Nephron progenitor cell (in vitro differentiated cells): Measurements from ENCODE around the gene TMEM272.

Experiments
- DNase-seq: peaks from one replicate; pipeline ENCODE4 v3.0.0; 2021
- H3K27ac Mint-ChIP-seq: 2 replicates; pipeline ENCODE4 v1.8.0; 2021; ENCODE audit warnings: mild to moderate bottlenecking, moderate library complexity, mixed read lengths
- H3K27me3 Mint-ChIP-seq: 2 replicates; pipeline ENCODE4 v1.8.0; 2021; ENCODE audit warnings: mild to moderate bottlenecking, low read depth, mixed read lengths; ENCODE audit not compliant: poor library complexity
- H3K36me3 Mint-ChIP-seq: 2 replicates; pipeline ENCODE4 v1.8.0; 2021; ENCODE audit warnings: low read depth, mixed read lengths
- H3K4me1 Mint-ChIP-seq: 2 replicates; pipeline ENCODE4 v1.8.0; 2021; ENCODE audit warnings: mixed read lengths
- H3K4me3 Mint-ChIP-seq: 2 replicates; pipeline ENCODE4 v1.8.0; 2021; ENCODE audit warnings: mild to moderate bottlenecking, moderate library complexity, mixed read lengths
- H3K9me3 Mint-ChIP-seq: 2 replicates; pipeline ENCODE4 v1.8.0; 2021; ENCODE audit warnings: mild to moderate bottlenecking, moderate library complexity, mixed read lengths
- CTCF ChIP-seq: fragments of 200-600 bp; sonication (generic); IDR thresholded peaks from 2 replicates; pipeline ENCODE4 v1.5.0; 2021; ENCODE audit warnings: antibody characterized with exemption

The TMEM272 gene

GRCh38 chr13:51777921-51778320 is 67.1 kb downstream of the TMEM272 start:
- Mint-ChIP-seq H3K27me3 (peaks cover 3% of the 10 kb centered on the region), H3K4me1 (peaks cover 12% of the 10 kb centered on the region), H3K36me3 (no peaks in the 10 kb centered on the region), H3K27ac (no peak overlapping the region), H3K4me3 (no peak overlapping the region), H3K9me3 (no peaks in the 10 kb centered on the region)
- no peak for TF ChIP-seq CTCF
- no peak for DNase-seq

DNA sequence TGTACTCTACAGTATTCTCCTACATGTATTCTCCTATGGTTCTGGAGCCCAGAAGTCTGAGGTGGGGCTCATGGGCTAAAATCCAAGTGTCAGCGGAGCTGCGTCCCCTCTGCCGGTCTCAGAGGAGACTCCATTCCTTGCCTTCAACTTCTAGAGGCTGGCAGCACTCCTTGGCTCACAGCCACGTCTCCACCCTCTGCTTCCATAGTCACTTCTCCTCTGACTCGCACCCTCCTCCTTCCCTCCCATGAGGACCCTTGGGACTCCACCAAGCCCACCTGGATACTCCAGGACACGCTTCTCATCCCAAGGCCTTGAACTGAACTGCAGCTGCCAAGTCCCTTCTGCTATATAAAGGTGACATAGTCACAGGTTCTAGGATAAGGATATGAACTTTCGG is 68.8 kb downstream of the TMEM272 start:
- TF ChIP-seq CTCF, result no peak
- H3K36me3 Mint-ChIP-seq, result no peaks in the 10 kb centered on the region
- H3K4me3 Mint-ChIP-seq, result no peak overlapping the region
- no peak overlapping the region for H3K27ac Mint-ChIP-seq
- H3K27me3 Mint-ChIP-seq, result peaks cover 3% of the 10 kb centered on the region
- no peaks in the 10 kb centered on the region for H3K9me3 Mint-ChIP-seq
- peaks cover 12% of the 10 kb centered on the region for H3K4me1 Mint-ChIP-seq
- DNase-seq, result no peak

- TF ChIP-seq CTCF, result no peak
Measured at GRCh38 chr13:51773515-51773914, 71.5 kb downstream of the TMEM272 start.

DNA sequence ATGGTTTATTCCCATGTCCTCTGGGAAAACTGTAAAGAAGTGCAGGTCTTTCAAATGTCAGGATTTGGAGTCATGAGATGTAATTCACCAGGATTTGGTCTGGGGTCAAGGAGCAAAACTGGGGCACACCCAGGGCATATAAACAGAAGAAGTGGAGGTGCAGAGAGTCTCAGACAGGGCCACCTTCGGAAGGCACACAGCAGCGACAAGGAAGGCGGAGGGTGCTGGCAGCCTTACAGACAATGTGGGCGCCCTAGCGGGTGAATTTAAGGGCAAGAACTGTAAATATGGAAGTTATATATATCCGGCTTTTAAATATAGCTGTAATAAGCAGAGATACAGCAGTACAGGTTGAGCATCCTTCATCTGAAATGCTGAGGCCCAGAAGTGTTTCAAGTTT is 72.2 kb downstream of the TMEM272 start:
- no peaks in the 10 kb centered on the region for H3K9me3 Mint-ChIP-seq
- H3K27ac Mint-ChIP-seq, result no peak overlapping the region
- no peak for TF ChIP-seq CTCF
- peaks cover 14% of the 10 kb centered on the region for H3K4me1 Mint-ChIP-seq
- no peak overlapping the region for H3K4me3 Mint-ChIP-seq
- DNase-seq, result no peak
- H3K27me3 Mint-ChIP-seq, result peaks cover 3% of the 10 kb centered on the region
- H3K36me3 Mint-ChIP-seq, result no peaks in the 10 kb centered on the region

More at GRCh38 chr13:51773515-51773914, 71.5 kb downstream of the TMEM272 start:
- Mint-ChIP-seq H3K9me3 (no peaks in the 10 kb centered on the region), H3K4me1 (peaks cover 16% of the 10 kb centered on the region), H3K27me3 (peaks cover 3% of the 10 kb centered on the region), H3K36me3 (no peaks in the 10 kb centered on the region), H3K4me3 (no peak overlapping the region), H3K27ac (no peak overlapping the region)
- DNase-seq, result no peak

- DNase-seq, result no peak
- TF ChIP-seq CTCF, result no peak
- Mint-ChIP-seq H3K9me3 (no peaks in the 10 kb centered on the region), H3K4me1 (peaks cover 9% of the 10 kb centered on the region), H3K4me3 (no peak overlapping the region), H3K36me3 (no peaks in the 10 kb centered on the region), H3K27me3 (peaks cover 3% of the 10 kb centered on the region), H3K27ac (no peak overlapping the region)
Measured at GRCh38 chr13:51772105-51772455, 72.9 kb downstream of the TMEM272 start.

- no peak for DNase-seq
- TF ChIP-seq CTCF, result no peak
- Mint-ChIP-seq H3K4me3 (no peak overlapping the region), H3K27me3 (peaks cover 3% of the 10 kb centered on the region), H3K9me3 (no peaks in the 10 kb centered on the region), H3K36me3 (no peaks in the 10 kb centered on the region), H3K27ac (peak overlapping the region; percentile 11), H3K4me1 (peaks cover 9% of the 10 kb centered on the region)
Measured at GRCh38 chr13:51771418-51772104, 73.4 kb downstream of the TMEM272 start.
